GM19438 (cell line): Measurements from ENCODE around the gene POLR2E.

Experiments
- ATAC-seq: cut with Tn5 transposase; IDR thresholded peaks from one replicate; pipeline ENCODE4 v1.9.1; 2021; ENCODE audit warnings: low read depth; ENCODE audit not compliant: unreplicated experiment

The POLR2E gene

DNA sequence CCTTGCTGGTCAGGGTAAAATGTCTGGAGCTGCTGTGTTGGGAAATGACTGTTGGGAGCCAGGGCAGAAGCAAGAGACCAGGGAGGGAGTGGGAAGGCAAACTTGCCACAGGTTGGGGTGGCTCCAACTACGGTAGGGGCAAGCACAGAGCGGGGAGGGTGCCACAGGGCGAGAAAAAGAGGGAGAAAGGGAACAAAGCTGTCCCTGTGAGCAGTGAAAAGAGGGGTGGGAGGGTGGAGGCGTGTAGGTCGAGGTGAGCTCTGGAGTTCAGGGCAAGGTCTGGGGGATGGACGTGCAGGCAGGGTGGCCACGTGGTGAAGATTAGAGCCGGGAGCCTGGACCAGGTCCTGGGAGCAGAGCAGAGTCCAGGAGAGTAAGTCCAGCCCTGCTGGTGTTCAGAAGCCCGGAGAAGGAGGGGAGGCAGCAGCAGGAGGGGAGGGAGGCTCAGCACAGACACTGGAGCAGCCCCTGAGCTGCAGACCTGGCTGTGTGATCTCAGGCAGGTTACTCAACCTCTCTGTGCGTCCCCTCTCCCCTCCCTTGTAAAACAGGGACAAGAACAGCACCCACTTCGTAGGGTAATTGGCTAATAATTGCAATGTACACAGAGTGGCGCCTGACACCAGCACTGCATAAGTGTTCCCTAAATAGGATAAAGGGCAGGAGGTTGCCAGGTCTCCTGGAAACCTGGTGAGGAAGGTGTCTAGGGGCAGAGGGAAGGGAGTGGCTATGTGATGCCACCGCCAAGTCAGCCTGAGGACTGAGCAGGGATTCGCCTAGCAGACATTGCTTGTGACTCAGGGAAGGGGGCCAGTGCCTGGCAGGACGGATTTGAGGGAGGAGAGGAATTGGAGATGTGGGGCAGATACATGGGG, 3.2 kb upstream of the POLR2E start:
- no peak for ATAC-seq

DNA sequence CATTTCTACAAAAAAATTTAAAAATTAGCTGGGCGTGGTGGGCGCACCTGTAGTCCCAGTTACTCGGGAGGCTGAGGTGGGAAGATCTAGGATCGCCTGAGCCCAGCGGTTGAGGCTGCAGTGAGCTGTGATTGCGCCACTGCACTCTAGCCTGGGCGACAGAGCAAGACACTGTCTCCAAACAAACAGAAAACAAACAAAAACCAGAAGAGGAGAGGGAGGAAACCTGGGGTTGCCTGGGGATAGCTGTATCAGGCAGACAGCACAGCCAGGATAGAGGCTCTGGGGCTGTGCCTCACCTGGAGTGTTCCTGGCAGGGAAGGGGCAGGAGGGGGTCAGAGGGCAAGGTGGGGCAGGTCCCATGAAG, 2.6 kb upstream of the POLR2E start:
- ATAC-seq, result no peak

DNA sequence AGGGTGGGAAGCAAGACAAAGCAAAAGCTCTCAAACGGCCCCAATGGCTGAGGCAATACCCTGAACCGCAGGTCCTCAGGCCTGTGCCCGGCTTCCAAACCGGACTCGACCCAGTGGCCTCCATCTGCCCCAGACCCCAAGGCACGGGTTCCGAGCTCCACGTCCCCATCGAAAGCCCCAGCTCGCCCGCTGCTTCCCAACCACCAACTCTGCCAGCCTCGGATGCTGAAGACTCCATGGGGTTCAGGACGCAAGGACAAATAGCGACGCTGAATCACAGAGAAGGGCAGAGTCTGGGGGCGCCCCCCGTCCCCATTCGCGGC, 559 bp downstream of the POLR2E start:
- no peak for ATAC-seq

DNA sequence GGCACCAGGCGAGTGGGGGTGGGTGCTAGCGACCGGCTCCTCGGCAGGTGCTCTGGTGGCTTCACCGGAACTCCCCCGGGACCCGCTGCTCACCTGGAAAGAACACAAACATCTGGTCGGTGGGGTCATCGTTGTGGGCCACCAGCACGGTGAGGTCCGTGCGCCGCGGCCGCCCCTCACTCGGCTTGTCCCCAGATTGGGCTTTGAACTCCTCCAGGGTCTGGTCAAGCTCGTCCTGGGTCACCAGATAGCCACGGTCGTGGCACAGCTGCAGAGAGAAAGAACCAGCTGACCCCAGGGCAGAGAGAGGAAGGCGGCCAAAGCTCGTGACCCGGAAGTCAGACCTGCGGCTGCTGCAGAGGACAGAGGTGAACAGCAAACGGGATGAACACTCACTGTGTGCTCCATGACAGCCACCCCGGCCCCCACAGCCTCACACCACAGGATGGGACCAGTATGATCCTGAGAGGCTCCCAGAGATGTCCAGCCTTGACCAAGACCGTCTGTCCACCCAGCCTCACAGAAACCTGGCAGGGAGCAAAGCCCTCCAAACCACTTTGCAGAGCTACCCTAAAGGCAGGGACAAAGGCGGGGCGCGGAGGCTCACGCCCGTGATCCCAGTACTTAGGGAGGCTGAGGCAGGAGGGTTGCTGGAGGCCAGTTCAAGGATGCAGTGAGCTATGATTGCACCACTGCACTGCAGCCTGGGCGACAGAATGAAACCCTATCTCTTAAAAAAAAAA, 1.2 kb downstream of the POLR2E start:
- no peak for ATAC-seq

DNA sequence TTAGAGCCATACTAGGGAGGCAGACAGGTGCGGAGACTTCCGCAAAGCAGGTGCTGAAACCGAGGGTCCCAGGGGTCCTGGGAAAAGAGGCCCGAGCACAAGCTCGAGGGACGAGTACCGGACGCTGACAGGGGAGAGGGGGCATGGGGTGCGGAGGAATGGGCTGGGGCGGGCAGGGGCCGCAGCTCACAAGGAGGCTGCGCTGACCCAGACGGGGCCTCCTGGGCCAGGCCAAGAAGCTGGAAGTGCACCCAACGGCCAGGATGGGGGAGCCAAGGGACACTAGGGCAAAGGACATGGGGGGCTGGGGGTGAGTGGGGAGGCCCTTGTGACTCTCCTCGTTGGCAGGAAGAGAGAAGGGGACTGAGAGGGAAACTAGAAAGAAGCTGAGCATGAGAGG, 1.8 kb downstream of the POLR2E start:
- no peak for ATAC-seq

DNA sequence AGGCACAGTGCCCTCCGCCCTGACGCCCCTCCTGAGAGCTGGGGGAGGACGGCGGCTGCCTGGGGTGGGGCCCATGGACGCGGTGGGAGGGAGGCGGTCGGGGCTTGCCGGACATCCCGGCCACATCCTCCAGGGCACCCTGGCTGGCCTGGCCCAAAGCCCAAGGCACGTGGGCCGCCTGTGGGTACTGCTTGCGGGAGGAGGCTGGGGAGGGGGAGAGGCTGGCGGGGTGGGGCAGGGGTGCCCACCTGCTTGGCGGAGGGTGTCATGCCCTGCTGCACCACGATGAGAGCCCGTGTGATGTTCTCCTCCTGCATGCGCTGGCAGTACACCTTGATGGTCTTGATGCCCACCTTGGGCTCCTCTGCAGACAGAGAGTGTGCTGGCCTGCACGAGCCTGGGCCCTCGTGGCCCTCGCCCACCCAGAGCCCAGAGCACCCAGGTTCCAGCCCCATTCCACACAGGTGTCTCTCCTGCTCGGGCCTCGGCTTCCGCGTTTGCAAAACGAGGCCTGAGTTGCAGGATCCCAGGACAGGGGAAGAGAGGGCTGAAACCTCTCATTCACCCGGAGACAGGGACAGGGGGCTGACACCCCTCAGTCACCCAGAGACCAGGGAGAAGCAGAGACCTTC, 3.5 kb downstream of the POLR2E start:
- no peak for ATAC-seq

DNA sequence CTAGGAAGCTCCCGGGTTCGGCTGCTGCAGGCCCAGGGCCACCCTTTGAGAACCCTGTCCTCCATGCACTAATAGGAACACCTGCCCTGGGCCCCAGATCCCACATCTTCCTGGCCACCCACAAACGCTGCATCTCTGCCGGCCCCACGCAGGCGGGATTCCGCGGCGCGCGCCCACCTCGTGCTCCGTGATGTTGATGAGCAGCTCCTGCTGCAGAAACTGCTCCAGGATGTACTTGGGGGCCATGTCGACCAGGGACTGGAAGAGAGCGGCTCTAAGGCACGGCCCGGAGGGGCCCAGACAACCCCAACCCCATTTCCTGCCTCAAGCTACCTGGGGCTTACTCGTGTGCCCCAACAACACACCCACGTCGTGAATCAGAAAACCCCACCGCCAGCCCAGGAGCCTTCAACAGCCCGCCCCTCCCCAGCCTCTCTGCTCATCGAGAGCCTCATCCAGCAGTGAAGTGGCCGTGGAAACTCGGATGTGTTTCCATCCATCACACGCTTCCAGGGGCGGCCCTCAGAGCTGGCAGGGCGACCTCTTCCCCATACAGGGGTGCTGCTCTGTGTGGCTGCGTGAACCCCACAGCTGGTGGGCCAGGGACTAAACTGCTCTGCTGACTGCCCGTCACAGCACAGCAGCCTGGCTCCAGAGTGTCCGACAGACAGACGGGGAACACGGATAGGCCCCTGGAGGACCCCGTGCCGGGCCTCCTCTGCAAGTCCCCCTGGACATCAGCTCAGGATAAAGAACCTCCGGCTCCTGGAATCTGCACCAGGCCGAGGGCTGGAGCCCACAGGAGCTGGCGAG, 4.2 kb downstream of the POLR2E start:
- ATAC-seq, result no peak

DNA sequence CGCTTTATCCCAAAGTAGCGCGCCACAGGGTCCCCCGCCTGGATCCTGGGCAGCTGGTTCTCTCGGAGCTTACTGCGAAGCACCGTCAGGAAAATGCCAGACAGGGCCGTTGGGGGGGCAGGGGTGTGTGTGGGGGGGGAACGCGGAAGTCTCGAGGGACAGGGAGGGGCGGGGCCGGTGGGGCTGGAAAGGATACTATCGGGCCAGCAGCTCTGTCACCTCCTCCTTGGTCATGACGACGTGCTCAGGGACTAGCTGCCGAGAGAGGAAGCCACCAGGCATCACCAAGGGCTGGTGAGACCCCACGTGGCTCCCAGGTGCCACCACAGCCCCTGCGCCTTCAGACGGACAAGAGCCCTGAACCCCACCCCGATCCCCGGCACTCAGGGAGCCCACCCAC, 5.3 kb downstream of the POLR2E start:
- ATAC-seq, result no peak

DNA sequence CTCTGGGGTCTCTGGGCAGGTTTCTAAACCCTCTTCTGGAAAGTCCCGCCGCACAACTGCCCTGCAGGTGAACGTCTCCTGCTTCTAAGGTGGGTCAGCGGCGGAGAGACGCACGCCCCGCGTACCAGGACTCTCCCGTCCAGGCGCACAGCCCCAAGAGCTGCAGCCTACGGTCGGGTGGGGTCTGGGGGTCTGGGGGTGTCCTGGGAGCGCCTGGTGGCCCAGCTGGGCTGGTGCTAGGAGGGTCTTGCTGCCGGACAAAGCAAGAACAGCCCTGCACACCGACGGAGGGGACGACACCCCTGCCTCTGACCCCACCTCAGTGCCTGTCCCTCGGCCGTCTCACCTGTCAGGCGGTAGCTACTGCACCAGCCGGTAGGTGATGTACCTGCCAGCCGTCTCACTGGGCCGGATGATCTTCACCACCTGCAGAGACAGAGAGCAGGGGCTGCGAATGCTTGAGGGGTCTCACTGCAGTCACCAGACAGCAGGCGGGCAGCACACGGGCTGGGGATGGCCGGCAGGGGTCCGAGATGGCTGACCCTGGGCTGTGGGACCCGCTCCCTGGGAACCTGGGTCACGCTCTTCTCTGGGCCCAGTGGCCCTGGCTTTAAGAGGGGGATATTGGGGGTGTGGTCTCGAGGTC, 5.9 kb downstream of the POLR2E start:
- no peak for ATAC-seq

DNA sequence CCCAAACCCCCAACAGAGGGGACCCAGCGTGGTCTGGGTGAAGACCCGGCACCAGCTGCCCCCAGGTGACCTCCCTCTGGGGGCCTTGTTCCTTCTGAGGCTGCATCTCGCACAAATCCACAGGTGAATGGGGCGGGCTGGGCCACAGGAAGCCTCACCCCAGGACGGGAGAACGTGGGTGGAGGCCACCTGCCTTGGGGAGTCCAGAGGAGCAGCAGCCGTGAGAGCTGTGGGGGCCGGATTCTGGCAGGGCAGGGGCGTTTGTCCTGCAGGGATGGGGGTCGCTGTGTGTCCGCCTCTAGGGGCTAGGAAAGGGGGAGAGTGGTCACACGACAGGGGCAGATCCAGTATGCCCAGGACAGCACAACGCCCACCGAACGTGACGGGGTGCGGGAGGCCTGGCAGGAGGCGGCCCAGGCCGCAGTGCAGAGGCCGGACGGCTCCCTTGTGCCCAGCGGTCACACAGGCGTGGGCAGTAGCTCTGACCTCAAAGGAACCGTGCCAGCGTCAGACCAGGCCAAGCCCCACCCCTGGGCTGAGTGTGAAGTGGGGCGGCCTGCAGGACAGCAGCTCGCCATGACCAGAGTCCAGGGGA, 6.7 kb downstream of the POLR2E start:
- no peak for ATAC-seq

DNA sequence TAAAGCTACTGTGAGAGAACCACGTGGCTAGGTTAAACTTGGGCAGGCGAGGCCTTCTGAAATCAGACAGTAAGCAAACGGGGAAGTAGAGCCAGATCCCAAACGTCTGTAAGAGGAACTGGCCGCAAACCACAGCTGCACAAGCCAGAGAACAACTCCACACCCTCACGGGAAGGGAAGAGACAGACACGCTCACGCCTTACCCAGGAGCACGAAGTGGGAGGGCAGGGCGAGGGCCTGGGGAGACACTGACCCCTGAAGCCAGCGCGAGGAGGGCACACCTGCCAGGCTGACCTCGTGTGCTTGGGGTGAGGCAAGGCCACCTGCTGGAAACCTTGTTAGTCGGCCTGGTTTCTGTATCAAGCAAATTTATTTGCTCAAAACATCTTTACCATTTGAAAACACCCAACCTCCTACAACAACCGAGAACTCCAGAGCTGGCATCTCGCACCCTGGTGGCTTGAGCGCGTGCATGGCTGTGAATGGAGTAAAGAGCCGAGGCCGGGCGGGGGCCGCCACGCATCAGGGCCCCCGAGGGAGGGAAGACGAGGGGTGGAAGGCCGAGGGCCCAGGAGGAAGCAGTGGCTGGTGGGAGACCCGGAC, 7.3 kb downstream of the POLR2E start:
- no peak for ATAC-seq

DNA sequence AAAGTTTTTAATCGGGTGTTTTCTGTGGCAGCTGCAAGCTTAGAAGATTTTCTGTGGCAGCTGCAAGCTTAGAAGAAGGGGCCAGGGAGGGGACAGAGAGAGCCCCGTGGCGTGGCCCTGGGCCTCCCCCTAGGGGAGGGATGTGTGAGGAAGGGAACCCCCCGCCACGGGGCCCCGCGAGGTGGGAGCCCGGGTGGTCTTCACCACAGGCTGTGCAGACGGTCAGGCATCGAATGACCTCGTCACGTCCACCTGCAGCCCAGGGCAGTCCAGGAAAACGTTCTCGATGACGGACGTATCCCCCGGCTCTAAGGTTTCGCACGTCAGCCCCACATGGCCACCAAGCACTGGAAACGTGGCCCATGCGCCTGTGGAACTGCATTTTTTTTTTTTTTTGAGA, 8.6 kb downstream of the POLR2E start:
- ATAC-seq, result no peak

DNA sequence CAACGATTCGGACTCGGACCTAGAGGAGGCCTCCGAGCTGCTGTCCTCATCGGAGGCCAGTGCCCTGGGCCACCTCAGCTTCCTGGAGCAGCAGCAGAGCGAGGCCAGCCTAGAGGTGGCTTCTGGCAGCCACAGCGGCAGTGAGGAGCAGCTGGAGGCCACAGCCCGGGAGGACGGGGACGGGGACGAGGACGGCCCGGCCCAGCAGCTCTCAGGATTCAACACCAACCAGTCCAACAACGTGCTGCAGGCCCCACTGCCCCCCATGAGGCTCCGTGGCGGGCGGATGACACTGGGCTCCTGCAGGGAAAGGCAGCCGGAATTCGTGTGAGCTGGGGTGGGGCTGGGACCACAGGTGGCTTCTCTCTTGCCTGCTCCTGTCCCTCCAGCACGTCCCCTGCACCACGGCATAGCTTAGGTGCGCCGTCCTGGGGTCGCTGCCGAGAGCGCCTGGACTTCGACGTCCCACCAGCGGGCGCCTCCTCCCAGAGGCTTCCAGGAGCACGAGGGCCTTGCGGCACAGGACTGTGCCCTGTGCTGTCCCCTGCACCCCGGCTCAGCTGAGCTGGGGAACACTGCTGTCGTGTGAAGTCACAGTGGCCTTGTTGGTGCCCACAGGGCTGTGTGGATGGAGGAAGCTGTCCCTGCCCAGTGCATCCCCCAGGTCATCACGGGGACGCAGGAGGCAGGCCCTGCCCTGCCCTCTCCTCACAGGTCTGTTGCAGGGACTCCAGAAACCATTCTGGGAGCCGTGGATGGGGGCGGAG, 9.3 kb downstream of the POLR2E start:
- ATAC-seq, result no peak

DNA sequence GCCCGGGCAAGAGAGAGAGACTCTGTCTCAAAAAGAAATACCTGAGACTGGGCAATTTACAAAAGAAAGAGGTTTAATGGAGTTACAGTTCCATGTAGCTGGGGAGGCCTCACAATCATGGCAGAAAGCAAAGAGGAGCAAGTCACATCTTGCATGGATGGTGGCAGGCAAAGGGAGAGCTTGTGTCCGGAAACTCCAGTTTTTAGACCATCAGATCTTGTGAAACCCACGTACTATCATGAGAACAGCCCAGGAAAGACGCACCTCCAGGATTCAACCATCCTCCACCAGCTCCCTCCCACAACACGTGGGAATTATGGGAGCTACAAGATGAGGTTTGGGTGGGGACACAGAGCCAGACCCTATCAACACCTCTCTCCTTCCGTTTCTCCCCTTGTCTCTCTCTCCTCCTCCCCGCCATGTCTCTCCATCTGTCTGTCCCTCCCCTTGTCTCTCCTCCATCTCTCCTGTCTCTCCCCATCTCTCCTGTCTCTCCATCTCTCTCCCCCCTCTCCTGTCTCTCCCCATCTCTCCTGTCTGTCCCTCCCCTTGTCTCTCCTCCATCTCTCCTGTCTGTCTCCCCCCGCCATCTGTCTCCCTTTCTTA, 10.0 kb downstream of the POLR2E start:
- no peak for ATAC-seq

DNA sequence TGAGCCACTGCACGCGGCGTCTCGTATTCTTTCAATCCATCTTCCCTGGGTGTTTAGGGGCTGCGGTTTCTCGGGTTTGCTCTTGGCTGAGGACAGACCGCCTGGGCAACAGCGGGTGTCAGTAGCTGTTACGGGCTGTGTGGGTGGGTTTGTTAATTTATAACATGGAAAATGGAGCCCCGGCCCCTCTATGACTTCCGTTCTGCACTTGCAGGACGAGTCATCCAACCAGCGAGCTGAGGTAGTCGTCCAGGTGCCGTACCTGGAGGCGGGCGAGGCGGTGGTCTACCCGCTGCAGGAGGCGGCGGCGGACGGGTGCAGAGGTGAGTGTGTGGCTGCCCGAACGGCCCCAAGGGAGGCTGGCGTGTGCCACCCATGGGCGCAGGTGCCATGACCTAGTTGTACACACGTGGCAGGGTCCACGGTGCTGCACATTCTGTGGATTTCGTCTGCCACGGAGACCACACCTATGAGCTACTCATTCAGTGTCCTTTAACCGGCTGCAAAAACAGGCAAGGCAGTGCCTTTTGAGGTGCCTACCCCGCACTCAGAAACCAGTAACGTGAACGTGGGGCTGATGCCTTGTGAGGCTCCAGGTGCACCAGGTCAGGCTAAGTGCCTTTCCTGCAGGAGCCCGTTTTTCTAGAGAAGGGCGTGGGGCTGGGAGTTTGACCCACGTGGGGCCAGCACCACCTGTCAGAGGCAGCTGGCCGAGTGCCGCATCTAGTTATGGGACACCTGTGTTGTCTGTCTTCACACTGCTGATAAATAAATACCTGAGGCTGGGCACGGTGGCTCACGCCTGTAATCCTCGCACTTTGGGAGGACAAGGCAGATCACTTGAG, 10.9 kb downstream of the POLR2E start:
- no peak for ATAC-seq

DNA sequence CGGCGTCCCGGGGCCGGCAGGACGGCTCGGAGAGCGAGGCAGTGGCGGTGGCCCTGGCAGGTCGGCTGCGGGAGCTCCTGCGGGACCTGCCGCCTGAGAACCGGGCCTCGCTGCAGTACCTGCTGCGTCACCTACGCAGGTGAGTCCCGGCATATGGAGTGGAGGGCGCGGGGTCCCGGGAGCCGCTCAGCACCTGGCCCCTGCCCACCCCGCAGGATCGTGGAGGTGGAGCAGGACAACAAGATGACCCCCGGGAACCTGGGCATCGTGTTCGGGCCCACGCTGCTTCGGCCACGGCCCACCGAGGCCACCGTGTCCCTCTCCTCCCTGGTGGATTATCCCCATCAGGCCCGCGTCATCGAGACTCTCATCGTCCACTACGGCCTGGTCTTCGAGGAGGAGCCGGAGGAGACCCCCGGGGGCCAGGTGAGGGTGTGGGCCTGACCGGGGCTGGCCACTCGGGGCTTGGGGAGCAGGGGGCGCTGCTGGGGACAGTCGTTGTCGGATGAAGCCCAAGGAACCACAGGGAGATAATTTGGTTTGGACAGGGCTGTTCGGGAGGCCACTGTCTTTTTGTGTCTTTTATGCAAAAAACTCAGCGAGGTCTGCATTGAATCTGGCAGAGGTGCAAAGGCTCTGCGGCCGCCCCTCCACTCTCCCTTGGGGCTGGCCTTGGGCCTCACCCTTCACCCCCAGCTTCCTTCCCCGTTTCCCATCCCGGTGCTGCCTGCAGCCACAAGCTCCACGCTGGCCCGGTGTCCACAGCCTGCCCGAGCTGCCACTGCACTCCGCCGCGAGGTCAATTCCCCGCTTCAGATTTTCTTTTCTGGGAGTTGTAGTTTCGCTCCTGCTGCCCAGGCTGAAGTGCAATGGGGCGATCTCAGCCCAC, 12.0 kb downstream of the POLR2E start:
- ATAC-seq, result no peak
